Ecto neural progenitor cell (in vitro differentiated cells): Measurements from ENCODE around the gene YPEL3.

Experiments
- DNase-seq: peaks from one replicate; pipeline ENCODE4 v3.0.0-alpha.2; 2018; ENCODE audit warnings: low spot score

YPEL3 gene

DNA sequence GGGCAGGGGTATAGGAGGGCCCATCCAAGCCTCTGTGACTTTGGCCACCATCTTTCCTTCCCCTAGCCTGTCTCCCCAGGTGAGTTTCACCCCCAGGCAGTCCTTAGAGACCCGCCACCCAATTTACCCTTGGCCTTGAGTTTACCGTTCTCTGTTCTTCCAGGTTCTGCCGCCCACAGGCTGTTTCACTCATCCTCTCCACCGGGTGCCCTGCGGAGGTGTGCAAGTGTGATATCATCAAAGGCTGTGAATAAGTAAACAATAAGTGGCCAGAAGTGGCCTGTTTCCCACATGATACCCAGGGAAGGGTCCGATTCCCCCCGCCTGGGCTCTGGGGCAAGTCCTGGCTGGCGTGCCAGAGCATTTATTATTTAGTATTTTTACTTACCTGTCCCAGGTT, 49.8 kb downstream of the YPEL3 start:
- no peak for DNase-seq
